Measurements from ENCODE around the gene COX15. TPM values are rescaled to one million over a fixed set of nuclear protein-coding genes. Genes with fewer than 3 reads are reported as not detected.

Gene COX15
- total RNA-seq, 1 donor from 2014 or later: 41.5 TPM

DNA sequence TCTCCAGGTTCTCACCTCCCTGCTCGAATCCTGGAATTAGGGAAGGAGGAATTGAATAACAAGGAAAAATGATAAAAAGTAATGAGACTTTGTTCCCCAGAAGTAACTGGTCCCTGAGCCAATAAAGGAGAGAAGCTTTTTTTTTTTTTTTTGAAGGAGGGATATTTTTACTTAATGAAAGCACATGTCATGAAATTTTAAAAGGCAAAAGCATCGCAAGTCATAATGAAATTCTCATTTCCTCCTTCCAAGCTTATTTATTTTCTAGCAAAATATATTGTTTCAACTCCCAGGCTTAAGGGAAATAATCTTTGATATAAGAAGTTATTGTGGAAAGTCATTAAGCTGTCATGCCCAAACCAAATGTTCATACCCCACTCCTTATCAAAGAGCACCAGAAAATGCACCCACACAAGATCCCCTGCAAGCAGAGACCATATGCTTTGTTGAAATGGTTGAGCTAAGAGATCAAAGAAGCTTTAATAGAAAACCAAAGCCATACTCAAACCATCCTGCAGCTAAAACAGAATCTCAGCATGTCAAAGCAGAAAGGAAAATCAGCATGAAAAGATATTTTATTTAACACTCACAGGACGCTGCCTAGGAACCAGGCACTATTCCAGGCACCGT lies 33.9 kb upstream of the COX15 start:
- no peaks in the 10 kb centered on the region for H3K9me3 Mint-ChIP-seq (ENCODE audit: unreplicated experiment)
- no peaks in the 10 kb centered on the region for H3K36me3 Mint-ChIP-seq (ENCODE audit: unreplicated experiment)
- TF ChIP-seq CTCF (IDR thresholded peaks at IDR 0.05; ENCODE audit: partially characterized antibody, unreplicated experiment): no peak
- H3K27me3 Mint-ChIP-seq (ENCODE audit: unreplicated experiment): no peaks in the 10 kb centered on the region
- no peak overlapping the region for H3K27ac Mint-ChIP-seq (ENCODE audit: unreplicated experiment)
- H3K4me3 Mint-ChIP-seq (ENCODE audit: unreplicated experiment): no peak overlapping the region
- DNase-seq: no peak
- no peaks in the 10 kb centered on the region for H3K4me1 Mint-ChIP-seq (ENCODE audit: low read depth, unreplicated experiment)

GRCh38 chr10:99761365-99761764 lies 29.4 kb upstream of the COX15 start:
- Mint-ChIP-seq H3K4me3 (ENCODE audit: unreplicated experiment) (no peak overlapping the region), H3K27ac (ENCODE audit: unreplicated experiment) (no peak overlapping the region), H3K36me3 (ENCODE audit: unreplicated experiment) (no peaks in the 10 kb centered on the region), H3K4me1 (ENCODE audit: low read depth, unreplicated experiment) (no peaks in the 10 kb centered on the region), H3K9me3 (ENCODE audit: unreplicated experiment) (peaks cover 2% of the 10 kb centered on the region), H3K27me3 (ENCODE audit: unreplicated experiment) (no peaks in the 10 kb centered on the region)
- no peak for DNase-seq
- no peak for TF ChIP-seq CTCF (IDR thresholded peaks at IDR 0.05; ENCODE audit: partially characterized antibody, unreplicated experiment)

DNA sequence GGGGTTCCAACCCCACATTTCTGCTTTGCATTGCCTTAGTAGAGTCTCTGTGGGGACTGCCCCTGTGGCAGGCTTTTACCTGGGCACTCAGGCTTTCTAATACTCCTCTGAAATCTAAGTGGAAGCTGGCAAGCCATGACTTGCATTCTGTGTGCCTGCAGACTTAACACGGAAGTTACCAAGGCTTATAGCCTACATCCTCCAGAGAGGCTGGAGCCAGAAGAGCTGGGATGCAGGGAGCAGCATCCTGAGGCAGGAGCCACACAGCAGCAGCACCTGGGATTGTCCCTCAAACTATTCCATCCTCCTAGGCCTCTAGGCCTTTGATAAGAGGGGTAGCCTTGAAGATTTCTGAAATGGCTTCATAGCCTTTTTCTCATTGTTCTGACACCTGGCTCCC lies 28.4 kb upstream of the COX15 start:
- H3K27ac Mint-ChIP-seq (ENCODE audit: unreplicated experiment): no peak overlapping the region
- no peak overlapping the region for H3K4me3 Mint-ChIP-seq (ENCODE audit: unreplicated experiment)
- H3K4me1 Mint-ChIP-seq (ENCODE audit: low read depth, unreplicated experiment): no peaks in the 10 kb centered on the region
- H3K36me3 Mint-ChIP-seq (ENCODE audit: unreplicated experiment): no peaks in the 10 kb centered on the region
- no peak for TF ChIP-seq CTCF (IDR thresholded peaks at IDR 0.05; ENCODE audit: partially characterized antibody, unreplicated experiment)
- H3K27me3 Mint-ChIP-seq (ENCODE audit: unreplicated experiment): no peaks in the 10 kb centered on the region
- peaks cover 2% of the 10 kb centered on the region for H3K9me3 Mint-ChIP-seq (ENCODE audit: unreplicated experiment)
- no peak for DNase-seq

GRCh38 chr10:99758211-99758891 lies 26.4 kb upstream of the COX15 start:
- no peak for TF ChIP-seq CTCF (IDR thresholded peaks at IDR 0.05; ENCODE audit: partially characterized antibody, unreplicated experiment)
- H3K4me1 Mint-ChIP-seq (ENCODE audit: low read depth, unreplicated experiment): no peaks in the 10 kb centered on the region
- no peaks in the 10 kb centered on the region for H3K36me3 Mint-ChIP-seq (ENCODE audit: unreplicated experiment)
- H3K27me3 Mint-ChIP-seq (ENCODE audit: unreplicated experiment): no peaks in the 10 kb centered on the region
- peaks cover 2% of the 10 kb centered on the region for H3K9me3 Mint-ChIP-seq (ENCODE audit: unreplicated experiment)
- no peak overlapping the region for H3K27ac Mint-ChIP-seq (ENCODE audit: unreplicated experiment)
- H3K4me3 Mint-ChIP-seq (ENCODE audit: unreplicated experiment): no peak overlapping the region
- no peak for DNase-seq

DNA sequence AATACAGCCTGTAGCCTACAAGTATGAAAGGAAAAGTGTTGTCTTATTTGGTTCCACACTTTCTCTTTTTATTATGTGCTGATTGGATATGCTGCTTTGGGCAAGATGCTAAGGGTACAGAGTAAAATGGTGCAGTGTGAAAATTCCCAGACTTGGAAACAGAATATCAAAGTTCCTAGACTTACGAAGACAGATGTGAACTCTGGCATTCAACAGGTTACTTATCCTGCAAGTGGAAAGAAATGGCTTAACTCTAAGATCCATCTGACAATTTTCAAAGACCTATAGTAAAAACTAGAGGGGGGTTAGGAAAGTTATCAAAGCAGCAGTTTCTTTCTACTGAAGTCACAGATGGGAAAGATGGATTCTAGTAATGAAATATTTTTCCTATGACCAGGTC lies 24.2 kb upstream of the COX15 start:
- peaks cover 2% of the 10 kb centered on the region for H3K9me3 Mint-ChIP-seq (ENCODE audit: unreplicated experiment)
- no peak overlapping the region for H3K4me3 Mint-ChIP-seq (ENCODE audit: unreplicated experiment)
- H3K27ac Mint-ChIP-seq (ENCODE audit: unreplicated experiment): no peak overlapping the region
- no peaks in the 10 kb centered on the region for H3K27me3 Mint-ChIP-seq (ENCODE audit: unreplicated experiment)
- no peaks in the 10 kb centered on the region for H3K36me3 Mint-ChIP-seq (ENCODE audit: unreplicated experiment)
- DNase-seq: no peak
- H3K4me1 Mint-ChIP-seq (ENCODE audit: low read depth, unreplicated experiment): no peaks in the 10 kb centered on the region
- no peak for TF ChIP-seq CTCF (IDR thresholded peaks at IDR 0.05; ENCODE audit: partially characterized antibody, unreplicated experiment)
